HCT116 (cell line): ENCODE data around the gene NKX6-2. TPM values are rescaled to one million over a fixed set of nuclear protein-coding genes. Genes with fewer than 3 reads are reported as not detected.

Experiments
- ATAC-seq: fragments of 200-7000 bp; cut with Tn5 transposase; 2 replicates; pipeline ENCODE4 v1.9.1; 2020; ENCODE audit warnings: mild to moderate bottlenecking, moderate library complexity
- BruUV-seq: library from RNA; stranded (reverse); fragments of 400-500 nt; replicated peaks from 2 replicates; lab custom pipeline; 2021; lab: Mats Ljungman, UMichigan
- CTCF ChIA-PET: fragments of 300-600 bp; sonication (Branson Sonifier 250); formaldehyde crosslinking; loops from one replicate; lab custom pipeline; 2021; ENCODE audit warnings: antibody characterized with exemption; lab: Charles Lee
- POLR2A ChIA-PET: fragments of 300-600, 350-600 bp; sonication (Branson Sonifier 250); formaldehyde crosslinking; loops from one replicate; lab custom pipeline; 2021; ENCODE audit warnings: antibody characterized with exemption; lab: Charles Lee
- RAD21 ChIA-PET, 2 experiments: fragments of 300-600 bp; sonication (Branson Sonifier 250); formaldehyde crosslinking; loops; one replicate each; lab custom pipeline; 2023; ENCODE audit warnings: low total read pairs in 2 of 2; ENCODE audit not compliant: uncharacterized antibody in 2 of 2, unreplicated experiment in 2 of 2, low non-redundant PET in 1 of 2; lab: Charles Lee
- DNase-seq: peaks from one replicate; pipeline ENCODE4 v3.0.0-alpha.2; 2010; ENCODE audit warnings: low read depth, low spot score
- H2AFZ ChIP-seq: fragments of 200-600 bp; shearing (Covaris generic), sonication (generic); 2 replicates; pipeline ENCODE4 v1.6.1; 2017; ENCODE audit warnings: low read depth, mixed run types, mixed read lengths, antibody characterized with exemption, low read length; ENCODE audit not compliant: poor library complexity, severe bottlenecking
- H3K27ac ChIP-seq: 2 replicates; pipeline ENCODE4 v1.5.1; 2012; ENCODE audit warnings: low read depth, low read length
- H3K27me3 ChIP-seq: fragments of 200-600 bp; sonication (generic); 2 replicates; pipeline ENCODE4 v1.6.1; 2016; ENCODE audit warnings: mixed run types, low read length, mixed read lengths; ENCODE audit not compliant: insufficient read depth
- H3K36me3 ChIP-seq, 2 experiments: fragments of 200-500 bp in 1 of 2; fragments of 200-600 bp in 1 of 2; sonication (Bioruptor generic) in 1 of 2; sonication (generic) in 1 of 2; 2 replicates each; pipeline versions ENCODE4 v1.5.1 to v1.6.1; 2014 to 2016; ENCODE audit warnings: low read length in 2 of 2, inconsistent platforms in 1 of 2, mixed read lengths in 1 of 2, mixed run types in 1 of 2; ENCODE audit not compliant: insufficient read depth in 2 of 2, control insufficient read depth in 1 of 2
- H3K4me1 ChIP-seq, 2 experiments: fragments of 200-600 bp in 1 of 2; sonication (generic) in 1 of 2; 2 replicates each; pipeline versions ENCODE4 v1.5.1 to v1.6.1; 2012 to 2017; ENCODE audit warnings: low read length in 2 of 2, inconsistent platforms in 1 of 2, mild to moderate bottlenecking in 1 of 2, mixed read lengths in 1 of 2, mixed run types in 1 of 2, moderate library complexity in 1 of 2; ENCODE audit not compliant: insufficient read depth in 2 of 2, control insufficient read depth in 1 of 2
- H3K4me2 ChIP-seq: fragments of 200-600 bp; sonication (generic); 2 replicates; pipeline ENCODE4 v1.6.1; 2017; ENCODE audit warnings: mixed run types, low read length, mixed read lengths
- H3K4me3 ChIP-seq, 2 experiments: fragments of 200-600 bp in 1 of 2; sonication (generic) in 1 of 2; replicated peaks in 1 of 2; 2 replicates each; pipeline ENCODE4 v1.5.1; 2011 to 2016; ENCODE audit warnings: low read length in 2 of 2, control low read depth in 1 of 2, low read depth in 1 of 2, mild to moderate bottlenecking in 1 of 2, mixed read lengths in 1 of 2, mixed run types in 1 of 2
- H3K79me2 ChIP-seq: fragments of 200-600 bp; sonication (generic); 2 replicates; pipeline ENCODE4 v1.6.1; 2017; ENCODE audit warnings: mild to moderate bottlenecking, mixed run types, low read length, moderate library complexity, mixed read lengths; ENCODE audit not compliant: insufficient read depth
- H3K9ac ChIP-seq: fragments of 200-600 bp; sonication (generic); 2 replicates; pipeline ENCODE4 v1.6.1; 2016; ENCODE audit warnings: low read length, mixed read lengths
- H3K9me2 ChIP-seq: fragments of 200-600 bp; sonication (generic), shearing (Covaris generic); 2 replicates; pipeline ENCODE4 v1.6.1; 2017; ENCODE audit warnings: mixed run types, mild to moderate bottlenecking, moderate library complexity; ENCODE audit not compliant: insufficient read depth
- H3K9me3 ChIP-seq, 2 experiments: fragments of 200-500 bp in 1 of 2; fragments of 200-600 bp in 1 of 2; sonication (Bioruptor generic) in 1 of 2; sonication (generic) in 1 of 2; 2 replicates each; pipeline ENCODE4 v1.6.1; 2014 to 2017; ENCODE audit warnings: low read length in 2 of 2, mixed read lengths in 2 of 2, inconsistent platforms in 1 of 2, low read depth in 1 of 2, mild to moderate bottlenecking in 1 of 2, mixed run types in 1 of 2, moderate library complexity in 1 of 2; ENCODE audit not compliant: control insufficient read depth in 1 of 2, insufficient read depth in 1 of 2
- H4K20me1 ChIP-seq: fragments of 200-600 bp; sonication (generic), shearing (Covaris generic); 2 replicates; pipeline ENCODE4 v1.6.1; 2017; ENCODE audit warnings: mixed run types, mild to moderate bottlenecking, moderate library complexity; ENCODE audit not compliant: insufficient read depth
- ATF3 ChIP-seq: IDR thresholded peaks from 2 replicates; pipeline ENCODE4 v1.6.1; 2012
- CEBPB ChIP-seq: IDR thresholded peaks from 2 replicates; pipeline ENCODE4 v1.6.1; 2012; ENCODE audit warnings: low read depth
- CTCF ChIP-seq, 3 experiments: fragments of 200-600 bp in 1 of 3; sonication (generic) in 1 of 3; IDR thresholded peaks in 2 of 3; conservative IDR thresholded peaks in 1 of 3; 2 replicates each; pipeline ENCODE4 v1.5.1; 2012 to 2017; ENCODE audit warnings: low read depth in 2 of 3, low read length in 2 of 3, antibody characterized with exemption in 1 of 3, borderline replicate concordance in 1 of 3, control low read depth in 1 of 3, mild to moderate bottlenecking in 1 of 3, mixed read lengths in 1 of 3, mixed run types in 1 of 3, moderate library complexity in 1 of 3; ENCODE audit not compliant: insufficient read depth in 1 of 3
- EGR1 ChIP-seq: IDR thresholded peaks from 2 replicates; pipeline ENCODE4 v1.6.1; 2012; ENCODE audit warnings: low read depth
- EZH2 ChIP-seq: fragments of 200-600 bp; sonication (generic); IDR thresholded peaks from 2 replicates; pipeline ENCODE4 v1.6.1; 2017; ENCODE audit warnings: antibody characterized with exemption, mixed run types
- POLR2A ChIP-seq: IDR thresholded peaks from 2 replicates; pipeline ENCODE4 v1.7.0; 2011; ENCODE audit warnings: borderline replicate concordance; ENCODE audit not compliant: insufficient read depth, insufficient read length; ENCODE audit errors: extremely low read depth
- RAD21 ChIP-seq: IDR thresholded peaks from 2 replicates; pipeline ENCODE4 v1.6.1; 2012; ENCODE audit warnings: low read depth, mild to moderate bottlenecking
- REST ChIP-seq: IDR thresholded peaks from 2 replicates; pipeline ENCODE4 v1.6.1; 2012; ENCODE audit warnings: low read depth
- SIN3A ChIP-seq: IDR thresholded peaks from 2 replicates; pipeline ENCODE4 v1.6.1; 2012; ENCODE audit warnings: low read depth
- TCF7L2 ChIP-seq: IDR thresholded peaks from 2 replicates; pipeline ENCODE4 v1.7.0; 2011; ENCODE audit warnings: borderline replicate concordance, inconsistent platforms; ENCODE audit not compliant: insufficient read depth, insufficient read length; ENCODE audit errors: extremely low read depth
- ZFX ChIP-seq: fragments of 450-650 bp; IDR thresholded peaks from 2 replicates; pipeline ENCODE4 v1.6.1; 2017
- ZNF274 ChIP-seq: fragments of 200-500 bp; sonication (Bioruptor generic); IDR thresholded peaks from 2 replicates; pipeline ENCODE4 v1.6.1; 2014; ENCODE audit warnings: mild to moderate bottlenecking, low read depth, low read length, inconsistent platforms
- intact Hi-C: fragments of 100-400 bp; cut with micrococcal nuclease; formaldehyde crosslinking; loops from 2 replicates; pipeline ENCODE4 v1.10.0; 2022
- total RNA-seq: library from RNA; stranded (reverse); gene quantifications from one replicate; pipeline ENCODE4 v1.2.1, GENCODE V29; 2021; ENCODE audit not compliant: unreplicated experiment

Gene NKX6-2
- total RNA-seq, 1 experiment from 2014 or later, result not detected

GRCh38 chr10:132764108-132764507, 21.8 kb downstream of the NKX6-2 start:
- H4K20me1 ChIP-seq, result no peaks in the 10 kb centered on the region
- no peak overlapping the region for H3K4me3 ChIP-seq
- H3K4me2 ChIP-seq, result no peak overlapping the region
- no peaks in the 10 kb centered on the region for H3K9me2 ChIP-seq
- no peak overlapping the region for H3K27ac ChIP-seq
- no peak overlapping the region for H2AFZ ChIP-seq
- no peaks in the 10 kb centered on the region for H3K79me2 ChIP-seq
- intact Hi-C loops, result no loop called here
- ATAC-seq (no peak), DNase-seq (no peak)
- BruUV-seq, result no TSS peak
- ChIA-PET CTCF (no interaction called here), RAD21 (no interaction called here), POLR2A (no interaction called here)
- no peaks in the 10 kb centered on the region for H3K36me3 ChIP-seq
- no peaks in the 10 kb centered on the region for H3K4me1 ChIP-seq
- no peaks in the 10 kb centered on the region for H3K27me3 ChIP-seq
- TF ChIP-seq REST, result no peak
- no peak for TF ChIP-seq CEBPB
- no peak for TF ChIP-seq ATF3
- no peak for TF ChIP-seq EZH2
- no peak for TF ChIP-seq EGR1
- no peak for TF ChIP-seq POLR2A
- no peak for TF ChIP-seq RAD21
- no peaks in the 10 kb centered on the region for H3K9me3 ChIP-seq
- H3K9ac ChIP-seq, result no peak overlapping the region

GRCh38 chr10:132763545-132763944, 22.4 kb downstream of the NKX6-2 start:
- no peak for ATAC-seq
- Histone ChIP-seq H3K27ac (no peak overlapping the region), H3K4me2 (no peak overlapping the region), H3K27me3 (no peaks in the 10 kb centered on the region), H3K9ac (no peak overlapping the region), H3K4me3 (no peak overlapping the region), H3K36me3 (no peaks in the 10 kb centered on the region), H3K9me3 (no peaks in the 10 kb centered on the region), H3K4me1 (no peaks in the 10 kb centered on the region), H3K9me2 (no peaks in the 10 kb centered on the region), H4K20me1 (no peaks in the 10 kb centered on the region), H2AFZ (no peak overlapping the region), H3K79me2 (no peaks in the 10 kb centered on the region)
- ChIA-PET POLR2A (no interaction called here), RAD21 (no interaction called here), CTCF (no interaction called here)
- intact Hi-C loops, result no loop called here
- no TSS peak for BruUV-seq
- DNase-seq, result no peak
- TF ChIP-seq SIN3A (no peak), CTCF (IDR thresholded peaks at IDR 0.05 in 2 of 3, conservative IDR thresholded peaks at IDR 0.05 in 1 of 3; ENCODE audit: borderline replicate concordance in 1 of 3, insufficient read depth in 1 of 3, low read depth in 2 of 3, low read length in 2 of 3) (no peak), TCF7L2 (no peak), ATF3 (no peak), ZFX (no peak), ZNF274 (no peak)
